Activated CD4-positive, CD25-positive, alpha-beta regulatory T cell treated with anti-CD3 and anti-CD28 coated beads, Interleukin-2, amount 50 U/mL, for 72 hours (primary cell): ENCODE data around the gene CGB7.
A peak's percentile ranks its signal among the peaks of the same experiment; 100 is the strongest.
"Not testable (repeated sequence)": the region's sequence is repeated elsewhere in the genome, so short reads cannot be mapped to it uniquely, and the experiment has no call there.

Experiments used
- DNase-seq: peaks from one replicate; pipeline ENCODE4 v3.0.0; 2021

Gene CGB7

GRCh38 chr19:49073514-49074378 is 16.2 kb upstream of the CGB7 start:
- DNase-seq = no peak

- DNase-seq = no peak
Measured at GRCh38 chr19:49071860-49072547, 14.5 kb upstream of the CGB7 start.

- DNase-seq = no peak
Measured at GRCh38 chr19:49070416-49070815, 12.9 kb upstream of the CGB7 start.

DNA sequence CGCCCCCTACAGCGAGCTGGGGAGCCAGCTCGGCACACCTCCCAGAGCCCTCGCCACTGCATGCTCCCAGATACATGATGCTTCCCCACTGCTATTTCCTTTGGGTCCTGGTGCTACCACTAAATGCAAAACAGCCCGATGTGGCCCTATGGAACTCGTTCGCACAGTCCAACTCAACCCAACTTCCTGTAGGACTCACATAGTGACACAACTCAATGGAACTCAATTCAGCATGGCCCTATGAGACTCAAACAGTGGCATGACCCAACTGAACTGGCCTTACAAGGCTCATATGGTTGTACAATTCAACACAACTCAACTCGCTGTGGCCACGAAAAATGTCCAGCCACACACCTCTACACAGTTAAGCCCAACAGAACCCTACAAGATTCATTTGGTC is 11.5 kb upstream of the CGB7 start:
- DNase-seq = no peak

DNA sequence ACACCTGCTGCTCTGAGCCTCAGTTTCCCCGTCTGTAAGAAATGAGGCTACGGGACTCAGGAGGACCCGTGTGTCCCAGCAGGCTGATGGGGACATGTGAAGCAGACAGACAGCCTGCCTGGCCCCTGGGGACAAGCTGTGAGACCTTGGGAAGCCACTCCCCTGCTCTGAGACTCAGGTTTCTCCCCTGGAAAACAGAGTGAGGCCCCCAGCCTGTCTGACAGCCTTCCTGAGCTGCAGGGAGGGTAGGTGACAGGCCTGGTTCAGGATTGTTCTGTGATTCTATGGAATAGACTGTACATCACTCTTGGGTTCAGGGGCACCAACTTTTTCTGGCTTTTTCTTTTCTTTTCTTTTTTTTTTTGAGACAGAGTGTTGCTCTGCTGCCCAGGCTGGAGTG is 10.0 kb upstream of the CGB7 start:
- no peak for DNase-seq

GRCh38 chr19:49065905-49066512 is 8.5 kb upstream of the CGB7 start:
- DNase-seq = no peak

DNA sequence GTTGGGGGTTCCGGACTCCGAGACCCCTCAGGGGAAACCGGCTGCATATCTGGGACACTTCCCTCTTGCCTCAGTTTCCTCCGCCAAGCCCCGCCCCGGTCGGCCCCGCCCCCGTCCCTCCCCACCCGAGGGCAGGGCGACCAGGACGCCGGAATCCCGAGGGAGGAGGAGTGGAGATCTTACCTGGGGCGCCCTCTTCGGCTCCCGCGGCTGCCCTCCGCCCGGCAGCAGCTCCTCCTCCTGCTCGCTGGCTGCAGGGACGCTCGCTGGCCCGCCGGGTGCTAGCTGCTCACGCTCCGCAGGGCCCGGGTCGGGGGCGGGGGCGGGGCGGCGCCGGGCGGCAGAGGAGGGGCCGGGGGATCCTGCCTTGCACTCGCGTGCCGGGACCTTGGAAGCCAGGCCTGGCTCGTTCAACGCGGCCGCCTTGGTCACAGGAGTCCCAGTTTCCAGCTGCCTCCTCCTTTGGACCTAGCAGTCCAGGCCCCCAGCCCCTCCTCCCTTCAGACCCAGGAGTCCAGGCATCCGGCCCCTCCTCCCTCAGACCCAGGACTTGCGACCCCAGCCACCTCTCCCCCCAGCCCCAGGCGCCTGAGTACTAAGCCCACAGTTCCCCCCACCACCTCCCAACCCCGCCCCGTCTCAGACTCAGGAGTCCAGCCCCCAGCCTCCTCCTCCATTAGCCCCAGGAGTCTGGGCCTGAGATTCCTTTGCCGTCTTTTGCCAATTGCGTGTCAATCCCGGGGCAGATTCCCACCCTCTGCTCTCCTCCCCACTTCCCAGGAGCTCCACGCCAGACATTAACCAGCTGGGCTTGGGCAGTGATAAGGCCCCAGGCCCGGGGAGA is 7.4 kb upstream of the CGB7 start, which contains the start of gene NTF4:
Gene NTF4 (minus strand): TSS at position 51 of the 844 bp plus-strand sequence. CDS start 2,821 bp downstream, outside the sequence.
- DNase-seq = no peak

DNA sequence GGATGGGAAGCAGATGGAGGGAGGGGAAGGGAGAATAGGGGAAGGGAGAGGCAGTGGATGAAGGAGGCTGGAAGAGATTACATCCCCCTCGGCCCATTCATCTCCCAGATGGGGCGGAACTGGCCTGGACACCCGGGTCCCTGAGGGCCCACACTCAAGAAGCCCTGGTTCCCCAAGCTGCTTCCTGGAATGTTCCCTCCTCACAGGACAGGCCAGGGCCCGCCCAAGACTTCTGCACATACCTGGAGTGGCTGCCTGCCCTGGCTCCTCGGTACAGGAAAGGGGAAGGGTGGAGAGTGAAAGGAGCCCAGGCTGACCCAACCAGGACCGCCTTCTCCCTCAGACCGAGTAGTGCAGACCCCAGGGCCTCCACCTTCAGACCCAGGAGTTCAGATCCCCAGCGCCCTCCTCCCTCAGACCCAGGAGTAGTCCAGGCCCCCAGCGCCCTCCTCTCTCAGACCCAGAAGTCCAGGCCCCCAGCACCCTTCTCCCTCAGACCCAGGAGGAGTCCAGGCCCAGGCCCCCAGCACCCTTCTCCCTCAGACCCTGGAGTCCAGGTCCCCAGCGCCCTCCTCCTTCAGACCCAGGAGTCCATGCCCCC is 6.6 kb upstream of the CGB7 start:
- DNase-seq = no peak

- no peak for DNase-seq
Measured at GRCh38 chr19:49061445-49061844, 3.9 kb upstream of the CGB7 start.

GRCh38 chr19:49061000-49061399 is 3.5 kb upstream of the CGB7 start:
- no peak for DNase-seq

DNA sequence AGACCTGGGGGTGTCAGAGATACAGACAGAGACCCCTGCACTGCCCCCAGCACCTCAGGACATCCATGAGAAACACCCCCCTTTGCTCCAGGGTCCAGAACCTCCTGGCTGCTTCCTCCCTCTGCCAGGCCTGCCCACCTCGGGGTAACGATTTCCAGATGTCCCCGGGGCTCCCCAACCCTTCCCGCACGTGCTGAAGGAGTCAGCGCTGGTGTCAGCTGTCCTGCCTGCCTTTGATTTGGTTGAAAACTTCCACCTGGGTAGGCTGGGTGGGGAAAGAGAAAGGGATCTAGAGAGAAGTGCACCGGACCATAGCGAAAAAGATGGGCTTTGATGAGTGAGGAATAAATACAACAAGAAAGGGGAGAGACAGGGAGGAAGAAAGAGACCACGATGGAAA is 1.5 kb upstream of the CGB7 start:
- DNase-seq = no peak

DNA sequence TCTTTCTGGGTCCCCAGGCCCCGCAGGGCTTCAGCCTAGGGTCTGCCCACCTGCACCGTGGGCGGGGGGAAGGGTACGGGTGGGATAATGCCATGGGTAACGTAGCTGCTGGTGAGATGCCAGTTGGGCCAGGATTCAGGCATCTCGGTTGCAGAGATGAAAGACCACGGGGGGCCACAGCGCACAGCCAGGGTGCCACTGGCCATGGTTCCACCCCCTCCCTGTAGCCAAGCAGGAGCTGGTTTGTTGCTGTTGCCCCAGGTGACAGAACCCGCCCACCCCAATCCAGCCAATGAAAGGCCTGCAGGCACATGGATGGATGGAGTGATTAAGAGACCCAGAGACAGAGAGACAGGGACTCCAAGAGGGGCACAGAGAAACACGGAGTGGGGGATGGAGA is 1.0 kb upstream of the CGB7 start:
- no peak for DNase-seq

GRCh38 chr19:49056902-49057596 is 500 bp downstream of the CGB7 start:
- not testable (repeated sequence) for DNase-seq

DNA sequence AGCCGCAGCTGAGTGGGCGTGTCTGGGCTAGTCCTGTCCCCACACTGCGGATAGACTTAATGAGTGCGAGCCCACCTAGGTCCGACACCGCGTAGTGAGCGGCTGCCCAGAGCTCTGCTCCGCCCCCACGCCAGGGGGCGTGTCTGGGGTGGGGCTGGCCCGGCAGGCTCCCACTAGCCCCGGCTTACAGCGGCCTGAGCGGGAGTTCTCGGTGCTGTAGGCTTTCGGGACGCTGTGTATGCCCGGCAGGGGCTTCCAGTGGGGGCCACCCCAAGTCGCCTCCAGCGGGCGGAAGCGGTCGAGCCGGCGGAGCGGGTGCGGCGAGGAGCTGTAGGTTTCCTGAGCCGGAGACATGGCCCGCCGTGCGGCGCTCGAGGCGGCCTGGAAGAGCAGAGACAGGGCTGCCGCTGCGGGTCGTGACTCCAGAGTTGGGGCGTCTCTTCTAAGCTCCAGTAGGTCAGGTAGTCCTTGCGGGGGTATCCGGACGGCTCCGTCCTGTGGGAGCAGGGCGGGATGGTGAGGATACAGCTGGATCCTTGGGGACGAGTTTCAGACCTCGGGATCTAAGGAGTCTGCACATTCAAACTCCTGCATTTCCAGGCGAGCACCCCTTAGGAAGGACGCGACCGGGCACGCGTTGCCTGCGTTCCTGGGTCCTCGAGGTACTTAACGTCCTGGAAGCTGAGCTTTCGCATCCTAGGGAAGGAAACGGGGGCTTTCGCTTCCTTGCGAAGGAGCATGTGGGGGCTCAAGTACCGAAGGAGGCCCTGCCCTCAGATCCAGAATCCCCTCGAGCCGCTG is 1.2 kb downstream of the CGB7 start:
- peak; percentile 69 for DNase-seq

- not testable (repeated sequence) for DNase-seq
Measured at GRCh38 chr19:49050376-49051033, 7.0 kb downstream of the CGB7 start.

- DNase-seq = not testable (repeated sequence)
Measured at GRCh38 chr19:49049834-49050233, 7.7 kb downstream of the CGB7 start.

DNA sequence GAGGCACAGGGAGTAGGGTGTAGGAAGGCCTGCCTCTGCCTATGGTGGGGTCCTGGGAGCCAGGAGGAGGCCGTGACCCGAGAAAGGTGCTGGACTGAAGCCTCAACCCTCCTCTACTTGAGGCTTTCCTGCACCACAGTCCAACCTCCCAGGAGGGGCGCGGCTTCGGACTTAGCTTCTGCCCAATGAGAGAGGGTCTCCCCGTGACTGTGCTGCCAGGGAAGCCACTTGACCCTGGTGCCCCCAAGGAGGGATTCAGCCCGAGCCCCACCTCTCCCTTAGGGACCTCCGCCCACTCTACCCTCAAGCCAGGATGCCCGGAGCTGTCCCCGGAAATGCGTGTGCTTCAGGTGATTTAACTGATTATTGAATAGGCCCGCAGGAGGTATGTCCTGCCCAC is 8.5 kb downstream of the CGB7 start, which contains the start of gene CGB8:
Gene CGB8 (minus strand): TSS at position 101 of the 400 bp plus-strand sequence. CDS start 372 bp downstream, outside the sequence.
- DNase-seq = not testable (repeated sequence)

DNA sequence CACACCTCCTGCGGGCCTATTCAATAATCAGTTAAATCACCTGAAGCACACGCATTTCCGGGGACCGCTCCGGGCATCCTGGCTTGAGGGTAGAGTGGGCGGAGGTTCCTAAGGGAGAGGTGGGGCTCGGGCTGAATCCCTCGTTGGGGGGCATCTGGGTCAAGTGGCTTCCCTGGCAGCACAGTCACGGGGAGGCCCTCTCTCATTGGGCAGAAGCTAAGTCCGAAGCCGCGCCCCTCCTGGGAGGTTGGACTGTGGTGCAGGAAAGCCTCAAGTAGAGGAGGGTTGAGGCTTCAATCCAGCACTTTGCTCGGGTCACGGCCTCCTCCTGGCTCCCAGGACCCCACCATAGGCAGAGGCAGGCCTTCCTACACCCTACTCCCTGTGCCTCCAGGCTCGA is 14.0 kb downstream of the CGB7 start, which contains the start of gene CGB5:
Gene CGB5 (plus strand): TSS at position 301 of the 400 bp plus-strand sequence. CDS start 362 bp downstream, outside the sequence.
- not testable (repeated sequence) for DNase-seq

- not testable (repeated sequence) for DNase-seq
Measured at GRCh38 chr19:49042666-49043065, 14.9 kb downstream of the CGB7 start.

GRCh38 chr19:49042177-49042576 is 15.4 kb downstream of the CGB7 start:
- no peak for DNase-seq
